ENCODE measurements around the gene KPNA5. TPM values are rescaled to one million over a fixed set of nuclear protein-coding genes. Genes with fewer than 3 reads are reported as not detected.
"Not testable (repeated sequence)": the region's sequence is repeated elsewhere in the genome, so short reads cannot be mapped to it uniquely, and the experiment has no call there.

KPNA5 gene
- total RNA-seq, 1 donor, result 11.2 TPM

- Histone ChIP-seq H2AFZ (ENCODE audit: low read length) (no peak overlapping the region), H3K4me3 (ENCODE audit: insufficient read depth, low read length) (no peak overlapping the region), H3K79me2 (ENCODE audit: insufficient read depth, low read length) (no peaks in the 10 kb centered on the region), H4K20me1 (ENCODE audit: insufficient read depth, low read length) (no peaks in the 10 kb centered on the region), H3K27ac (ENCODE audit: low read depth, low read length) (no peak overlapping the region), H3K36me3 (ENCODE audit: insufficient read depth, low read length) (no peaks in the 10 kb centered on the region), H3K27me3 (ENCODE audit: insufficient read depth, low read length) (no peaks in the 10 kb centered on the region), H3K4me1 (ENCODE audit: insufficient read depth, low read length) (no peaks in the 10 kb centered on the region), H3K9me3 (ENCODE audit: low read depth, low read length) (no peaks in the 10 kb centered on the region), H3K4me2 (ENCODE audit: insufficient read depth, low read length) (no peak overlapping the region)
- TF ChIP-seq CTCF (IDR thresholded peaks at IDR 0.05; ENCODE audit: extremely low read depth, low read depth, low read length), result no peak
- no peak for DNase-seq (ENCODE audit: insufficient read length, low spot score, missing footprints)
Observed at GRCh38 chr6:116737004-116737403, 56.0 kb downstream of the KPNA5 start.

- not testable (repeated sequence) for H3K4me3 ChIP-seq (ENCODE audit: insufficient read depth, low read length); H3K79me2 ChIP-seq (ENCODE audit: insufficient read depth, low read length); H3K36me3 ChIP-seq (ENCODE audit: insufficient read depth, low read length); H3K27me3 ChIP-seq (ENCODE audit: insufficient read depth, low read length); H3K4me2 ChIP-seq (ENCODE audit: insufficient read depth, low read length); H3K4me1 ChIP-seq (ENCODE audit: insufficient read depth, low read length); H3K27ac ChIP-seq (ENCODE audit: low read depth, low read length); H3K9me3 ChIP-seq (ENCODE audit: low read depth, low read length); H2AFZ ChIP-seq (ENCODE audit: low read length); H4K20me1 ChIP-seq (ENCODE audit: insufficient read depth, low read length); DNase-seq (ENCODE audit: insufficient read length, low spot score, missing footprints)
Observed at GRCh38 chr6:116740486-116740885, 59.5 kb downstream of the KPNA5 start.

- H3K27ac ChIP-seq (ENCODE audit: low read depth, low read length), result no peak overlapping the region
- no peak for DNase-seq (ENCODE audit: insufficient read length, low spot score, missing footprints)
- no peaks in the 10 kb centered on the region for H4K20me1 ChIP-seq (ENCODE audit: insufficient read depth, low read length)
- no peaks in the 10 kb centered on the region for H3K79me2 ChIP-seq (ENCODE audit: insufficient read depth, low read length)
- no peak overlapping the region for H2AFZ ChIP-seq (ENCODE audit: low read length)
- no peak for TF ChIP-seq CTCF (IDR thresholded peaks at IDR 0.05; ENCODE audit: extremely low read depth, low read depth, low read length)
- no peaks in the 10 kb centered on the region for H3K36me3 ChIP-seq (ENCODE audit: insufficient read depth, low read length)
- H3K4me3 ChIP-seq (ENCODE audit: insufficient read depth, low read length), result no peak overlapping the region
- no peaks in the 10 kb centered on the region for H3K4me1 ChIP-seq (ENCODE audit: insufficient read depth, low read length)
- H3K27me3 ChIP-seq (ENCODE audit: insufficient read depth, low read length), result no peaks in the 10 kb centered on the region
- no peak overlapping the region for H3K4me2 ChIP-seq (ENCODE audit: insufficient read depth, low read length)
- H3K9me3 ChIP-seq (ENCODE audit: low read depth, low read length), result no peaks in the 10 kb centered on the region
Observed at GRCh38 chr6:116741571-116741970, 60.6 kb downstream of the KPNA5 start.

- Histone ChIP-seq H3K4me2 (ENCODE audit: insufficient read depth, low read length) (no peak overlapping the region), H4K20me1 (ENCODE audit: insufficient read depth, low read length) (no peaks in the 10 kb centered on the region), H3K36me3 (ENCODE audit: insufficient read depth, low read length) (no peaks in the 10 kb centered on the region), H3K79me2 (ENCODE audit: insufficient read depth, low read length) (no peaks in the 10 kb centered on the region), H3K4me3 (ENCODE audit: insufficient read depth, low read length) (no peak overlapping the region), H3K4me1 (ENCODE audit: insufficient read depth, low read length) (no peaks in the 10 kb centered on the region), H2AFZ (ENCODE audit: low read length) (no peak overlapping the region), H3K27me3 (ENCODE audit: insufficient read depth, low read length) (no peaks in the 10 kb centered on the region), H3K9me3 (ENCODE audit: low read depth, low read length) (no peaks in the 10 kb centered on the region), H3K27ac (ENCODE audit: low read depth, low read length) (no peak overlapping the region)
- no peak for DNase-seq (ENCODE audit: insufficient read length, low spot score, missing footprints)
- no peak for TF ChIP-seq CTCF (IDR thresholded peaks at IDR 0.05; ENCODE audit: extremely low read depth, low read depth, low read length)
Observed at GRCh38 chr6:116745176-116745575, 64.2 kb downstream of the KPNA5 start.
